ENCODE results near the gene TST. TPM values are rescaled to one million over a fixed set of nuclear protein-coding genes. Genes with fewer than 3 reads are reported as not detected.

TST gene
- polyA plus RNA-seq, 2 of the 4 experiments (the other 2 are of a cell fraction): 43.2 to 50.1 TPM

DNA sequence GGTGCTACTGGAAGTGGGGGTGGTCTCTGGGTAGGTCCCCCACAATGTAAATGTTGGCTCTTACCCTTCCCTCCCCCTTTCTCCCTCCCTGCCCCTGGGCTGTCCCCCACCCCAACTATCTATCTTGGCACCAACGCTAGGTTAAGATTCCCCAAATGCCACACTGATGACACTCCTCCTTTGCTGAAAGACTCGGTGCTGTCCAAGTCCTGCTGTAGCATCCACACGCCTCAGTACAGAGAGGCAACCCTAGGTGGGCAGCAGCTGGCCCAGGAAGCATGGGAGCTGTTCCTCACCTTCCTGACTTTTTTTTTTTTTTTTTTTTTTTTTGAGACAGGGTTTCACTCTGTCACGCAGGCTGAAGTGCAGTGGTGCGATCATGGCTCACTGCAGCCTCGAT, 28.9 kb upstream of the TST start:
- ChIA-PET CTCF (interaction anchor here (0.6 to 9.0 kb wide), 5 partner anchors 9 to 267 kb away, joined by 3 to 79 read pairs (median 3); partner anchors contain the start of genes MPST and TST), POLR2A (interaction anchor here (0.7 kb wide), 1 partner anchor 93 kb away, joined by 9 read pairs; no protein-coding TSS in a partner anchor)
- FAIRE-seq (no peak), DNase-seq (ENCODE audit: low read depth in 1 of 2, low spot score in 1 of 2) (no peak), ATAC-seq (no peak)
- Histone ChIP-seq H3K27ac (0 out of 6 replicates have a peak overlapping the region, but pooled peaks of 1 of the 2 experiments have one; percentile 47), H3K9me3 (no peaks in the 10 kb centered on the region), H3K4me1 (peaks cover 44% of the 10 kb centered on the region), H3K4me2 (no peak overlapping the region), H3K4me3 (no peak overlapping the region)
- TF ChIP-seq REST (IDR thresholded peaks at IDR 0.05) (no peak), ZFP36 (IDR thresholded peaks at IDR 0.05; ENCODE audit: borderline replicate concordance, partially characterized antibody) (no peak), MYC (IDR thresholded peaks at IDR 0.05; ENCODE audit: borderline replicate concordance, low read length) (no peak), BCL3 (IDR thresholded peaks at IDR 0.05) (no peak), RNF2 (IDR thresholded peaks at IDR 0.05; ENCODE audit: borderline replicate concordance, low read depth) (no peak), CHD2 (IDR thresholded peaks at IDR 0.05; ENCODE audit: low read length, partially characterized antibody) (no peak), BHLHE40 (IDR thresholded peaks at IDR 0.05; ENCODE audit: low read depth, low read length) (no peak), POLR2AphosphoS2 (conservative IDR thresholded peaks at IDR 0.05; ENCODE audit: low read length) (no peak), SREBF2 (IDR thresholded peaks at IDR 0.05) (no peak), JUNB (IDR thresholded peaks at IDR 0.05) (no peak), KDM1A (IDR thresholded peaks at IDR 0.05; ENCODE audit: low read depth) (no peak)
- 76% methylated on average over 5 of the region's 6 CpGs for WGBS (ENCODE audit: missing lambda C conversion rate)

- no peak for DNase-seq (ENCODE audit: low read depth in 1 of 2, low spot score in 1 of 2)
- no peak for FAIRE-seq
- H3K4me3 ChIP-seq: no peak overlapping the region
- no peak for ATAC-seq
- H3K27ac ChIP-seq: no peak overlapping the region; a peak in 1 of 6 replicates
- H3K4me2 ChIP-seq: no peak overlapping the region
- POLR2A ChIA-PET: interaction anchor here (1.3 kb wide), 1 partner anchor 14 kb away, joined by 4 read pairs; no protein-coding TSS in a partner anchor
- CTCF ChIA-PET: interaction anchor here (1.1 to 9.0 kb wide), 7 partner anchors 9 to 250 kb away, joined by 3 to 142 read pairs (median 4); partner anchors contain the start of genes MPST and TST
- no peaks in the 10 kb centered on the region for H3K9me3 ChIP-seq
- WGBS (ENCODE audit: missing lambda C conversion rate): 88% methylated on average over 5 of the region's 7 CpGs
- H3K4me1 ChIP-seq: peaks cover 40% of the 10 kb centered on the region
- TF ChIP-seq ELK1 (IDR thresholded peaks at IDR 0.05; ENCODE audit: low read depth, low read length) (no peak), EHMT2 (IDR thresholded peaks at IDR 0.05; ENCODE audit: low read depth) (no peak), REST (IDR thresholded peaks at IDR 0.05) (no peak), FOXS1 (CRISPR knock-in tag; IDR thresholded peaks at IDR 0.05) (no peak), CBX8 (IDR thresholded peaks at IDR 0.05) (no peak), TP53 (CRISPR knock-in tag; IDR thresholded peaks at IDR 0.05) (no peak), HEYL (CRISPR knock-in tag; IDR thresholded peaks at IDR 0.05) (no peak), CHD4 (IDR thresholded peaks at IDR 0.05; ENCODE audit: borderline replicate concordance) (no peak), EHF (CRISPR knock-in tag; IDR thresholded peaks at IDR 0.05) (no peak), SREBF2 (IDR thresholded peaks at IDR 0.05) (no peak), ZSCAN20 (CRISPR knock-in tag; IDR thresholded peaks at IDR 0.05) (no peak), JUN (IDR thresholded peaks at IDR 0.05) (no peak), CEBPB (IDR thresholded peaks at IDR 0.05) (no peak), HOXB13 (CRISPR knock-in tag; IDR thresholded peaks at IDR 0.05; ENCODE audit: low read depth) (no peak), USF2 (IDR thresholded peaks at IDR 0.05) (no peak), POLR2AphosphoS2 (conservative IDR thresholded peaks at IDR 0.05; ENCODE audit: low read length) (no peak), HDAC2 (IDR thresholded peaks at IDR 0.05) (no peak)
- TF ChIP-seq, protein P1, sequence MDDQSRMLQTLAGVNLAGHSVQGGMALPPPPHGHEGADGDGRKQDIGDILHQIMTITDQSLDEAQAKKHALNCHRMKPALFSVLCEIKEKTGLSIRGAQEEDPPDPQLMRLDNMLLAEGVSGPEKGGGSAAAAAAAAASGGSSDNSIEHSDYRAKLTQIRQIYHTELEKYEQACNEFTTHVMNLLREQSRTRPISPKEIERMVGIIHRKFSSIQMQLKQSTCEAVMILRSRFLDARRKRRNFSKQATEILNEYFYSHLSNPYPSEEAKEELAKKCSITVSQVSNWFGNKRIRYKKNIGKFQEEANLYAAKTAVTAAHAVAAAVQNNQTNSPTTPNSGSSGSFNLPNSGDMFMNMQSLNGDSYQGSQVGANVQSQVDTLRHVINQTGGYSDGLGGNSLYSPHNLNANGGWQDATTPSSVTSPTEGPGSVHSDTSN (IDR thresholded peaks at IDR 0.05): no peak
Observed at GRCh38 chr22:37047006-37047405, 27.8 kb upstream of the TST start.
